Epidermal melanocyte (primary cell): ENCODE data around the gene LRRC10.

Experiments used
- DNase-seq: peaks from one replicate; pipeline ENCODE4 v3.0.0; 2011; ENCODE audit warnings: low spot score; ENCODE audit not compliant: insufficient read length

Gene LRRC10

DNA sequence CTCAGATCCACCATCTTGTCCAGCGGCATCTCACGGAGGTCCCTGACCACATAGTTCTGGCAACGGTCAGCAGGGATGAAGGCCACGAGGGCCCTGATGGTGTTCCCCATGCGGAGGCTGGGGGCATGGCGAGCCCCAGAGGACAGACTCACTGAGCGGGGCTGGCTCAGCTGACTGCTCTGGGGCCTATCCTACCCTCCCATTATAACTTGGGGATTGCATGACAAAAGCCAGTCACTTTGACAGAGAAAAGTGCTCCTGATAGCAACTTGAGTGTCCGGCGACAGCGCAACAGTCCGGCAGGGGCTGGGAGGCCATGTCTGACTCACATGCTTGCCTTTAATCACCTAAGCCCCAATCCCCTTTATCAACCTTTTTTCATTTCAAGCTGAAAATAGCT lies at the start of gene LRRC10:
TSS of gene LRRC10 (minus strand) at position 179 of the 400 bp plus-strand sequence. CDS start at position 110, 69 bp downstream.
- DNase-seq = no peak

GRCh38 chr12:69660164-69660863 lies 49.6 kb upstream of the LRRC10 start:
- DNase-seq = no peak

DNA sequence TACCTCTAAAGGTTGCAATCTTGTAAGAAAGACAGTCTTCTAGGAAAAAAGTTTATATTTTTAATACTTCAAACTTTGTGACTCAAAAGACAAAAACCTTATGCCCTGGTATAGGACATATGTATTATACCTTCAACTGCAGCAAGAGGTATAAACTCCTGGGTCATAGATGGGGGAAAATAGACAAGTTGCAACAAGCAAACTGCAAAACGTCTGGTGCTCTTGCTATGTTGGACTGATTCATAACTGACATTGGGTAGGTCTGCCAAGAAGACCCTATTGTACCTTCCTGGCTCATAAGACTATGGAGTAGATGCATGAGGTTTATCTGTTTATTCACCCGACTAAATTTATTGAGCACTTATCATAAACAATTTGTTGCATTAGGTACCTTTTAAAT lies 47.5 kb upstream of the LRRC10 start:
- DNase-seq = no peak

GRCh38 chr12:69657376-69658137 lies 46.9 kb upstream of the LRRC10 start:
- DNase-seq = no peak

GRCh38 chr12:69655616-69656340 lies 45.1 kb upstream of the LRRC10 start:
- DNase-seq = no peak

- DNase-seq = no peak
Measured at GRCh38 chr12:69653703-69654102, 43.0 kb upstream of the LRRC10 start.

GRCh38 chr12:69651922-69652321 lies 41.2 kb upstream of the LRRC10 start:
- no peak for DNase-seq

DNA sequence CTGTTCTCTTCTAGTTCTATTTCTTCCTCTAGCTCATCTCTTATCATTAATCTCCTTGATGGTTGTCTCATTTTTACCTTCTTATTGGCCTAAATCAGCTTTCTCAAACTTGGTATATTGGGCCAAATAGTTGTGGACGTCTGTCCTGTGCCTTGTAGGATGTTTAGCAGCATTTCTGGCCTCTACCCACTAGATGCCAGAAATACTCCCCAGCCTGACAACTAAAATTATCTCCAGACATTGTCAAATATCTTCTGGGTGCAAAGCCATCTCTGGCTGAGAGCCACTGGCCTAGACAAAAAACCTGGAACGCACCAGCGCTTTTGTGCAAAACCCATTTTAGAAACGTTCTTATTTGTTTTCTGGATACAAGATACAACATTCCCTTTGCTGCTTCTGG lies 38.8 kb upstream of the LRRC10 start:
- DNase-seq = no peak

GRCh38 chr12:69648476-69648875 lies 37.8 kb upstream of the LRRC10 start:
- no peak for DNase-seq

GRCh38 chr12:69647178-69647577 lies 36.5 kb upstream of the LRRC10 start:
- DNase-seq = no peak

- no peak for DNase-seq
Measured at GRCh38 chr12:69645031-69645430, 34.3 kb upstream of the LRRC10 start.

GRCh38 chr12:69644511-69644910 lies 33.8 kb upstream of the LRRC10 start:
- DNase-seq = no peak

DNA sequence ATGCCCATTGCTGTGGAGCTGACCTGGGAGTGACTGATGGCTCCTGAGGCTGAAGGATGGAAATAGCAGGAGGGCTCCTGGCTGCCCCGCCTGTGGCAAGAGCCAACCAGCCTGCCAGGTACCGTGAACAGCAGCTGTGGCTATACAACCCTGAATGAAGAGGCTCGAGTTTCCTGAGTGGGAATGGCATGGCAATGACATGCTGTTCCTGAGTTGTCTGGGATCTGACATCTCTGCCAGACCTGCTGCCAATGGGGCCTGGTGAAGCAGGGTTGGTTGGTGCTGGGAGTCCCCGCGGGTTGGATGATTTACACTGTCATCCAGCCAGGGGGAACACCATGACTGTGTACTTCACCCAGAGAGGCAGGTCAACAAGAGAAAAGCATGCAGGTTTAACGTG lies 31.8 kb upstream of the LRRC10 start:
- no peak for DNase-seq

- no peak for DNase-seq
Measured at GRCh38 chr12:69641546-69641945, 30.8 kb upstream of the LRRC10 start.

DNA sequence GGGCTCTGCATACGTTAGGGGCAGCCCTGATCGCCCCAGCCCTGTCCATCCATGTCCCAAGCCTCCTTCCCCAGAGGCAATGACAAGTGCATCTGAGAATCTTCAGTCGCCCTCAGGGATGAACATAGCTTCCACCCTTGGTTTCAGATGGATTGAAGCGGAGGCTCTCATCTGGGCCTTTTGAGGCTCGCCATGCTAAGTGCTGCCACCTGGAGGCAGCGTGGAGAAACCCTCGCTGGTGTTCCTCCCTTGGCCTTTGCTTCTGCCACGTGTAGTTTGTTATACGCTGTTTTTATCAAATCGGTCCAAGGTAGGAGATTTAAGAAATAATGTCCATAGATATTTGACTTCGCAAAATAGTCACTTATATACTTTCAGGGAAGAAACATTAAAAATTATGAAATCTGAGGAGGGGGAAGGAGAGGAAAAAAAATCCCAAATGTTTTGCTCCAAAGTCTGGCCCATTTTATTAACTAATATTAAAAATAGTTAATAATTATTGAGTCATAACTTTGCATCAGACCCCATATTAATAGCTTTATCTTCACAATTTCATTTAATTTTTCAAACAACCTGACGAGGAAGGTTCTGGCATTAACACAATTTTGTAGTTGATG lies 28.8 kb upstream of the LRRC10 start:
- DNase-seq = peak; percentile 71

GRCh38 chr12:69633061-69633460 lies 22.4 kb upstream of the LRRC10 start:
- DNase-seq = no peak

GRCh38 chr12:69630191-69630590 lies 19.5 kb upstream of the LRRC10 start:
- no peak for DNase-seq

- no peak for DNase-seq
Measured at GRCh38 chr12:69627501-69627900, 16.8 kb upstream of the LRRC10 start.

DNA sequence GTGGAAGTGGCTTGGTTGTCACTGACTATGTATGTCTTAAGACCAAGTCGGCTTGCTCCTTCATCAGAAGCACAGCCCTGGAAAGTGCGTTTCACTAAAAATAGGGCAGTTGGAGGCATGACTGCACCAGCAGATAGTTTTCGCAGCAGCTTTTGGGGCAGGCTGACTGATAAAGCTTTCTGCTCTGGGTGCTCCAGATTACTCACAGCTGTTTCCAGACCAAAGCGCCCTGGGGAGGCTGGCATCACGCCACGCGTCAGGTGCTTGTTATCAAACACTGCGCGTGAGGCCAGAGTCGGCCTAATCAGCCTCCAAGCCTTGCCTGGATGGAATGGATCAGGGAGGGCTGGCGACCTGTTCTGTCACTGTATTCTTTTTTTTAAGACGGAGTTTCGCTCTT lies 13.3 kb upstream of the LRRC10 start:
- no peak for DNase-seq

GRCh38 chr12:69621551-69621950 lies 10.8 kb upstream of the LRRC10 start:
- no peak for DNase-seq

- DNase-seq = no peak
Measured at GRCh38 chr12:69620921-69621320, 10.2 kb upstream of the LRRC10 start.

GRCh38 chr12:69620077-69620476 lies 9.4 kb upstream of the LRRC10 start:
- no peak for DNase-seq
